ENCODE results near the gene RGS9.
"Not testable (repeated sequence)": the region's sequence is repeated elsewhere in the genome, so short reads cannot be mapped to it uniquely, and the experiment has no call there.

Gene RGS9

GRCh38 chr17:65182233-65182632 lies 45.1 kb downstream of the RGS9 start:
- no peak for DNase-seq

GRCh38 chr17:65183736-65184135 lies 46.6 kb downstream of the RGS9 start:
- DNase-seq = no peak

- DNase-seq = no peak
These were observed 47.2 kb downstream of the RGS9 start for GRCh38 chr17:65184235-65184959.

GRCh38 chr17:65185062-65185461 lies 47.9 kb downstream of the RGS9 start:
- DNase-seq = no peak

GRCh38 chr17:65185668-65186382 lies 48.7 kb downstream of the RGS9 start:
- DNase-seq = no peak

GRCh38 chr17:65190467-65191097 lies 53.4 kb downstream of the RGS9 start:
- DNase-seq = no peak

GRCh38 chr17:65191811-65192740 lies 54.9 kb downstream of the RGS9 start:
- no peak for DNase-seq

- DNase-seq = no peak
These were observed 56.1 kb downstream of the RGS9 start for GRCh38 chr17:65193305-65193704.

- DNase-seq = no peak
These were observed 56.6 kb downstream of the RGS9 start for GRCh38 chr17:65193716-65194293.

GRCh38 chr17:65194670-65195334 lies 57.6 kb downstream of the RGS9 start:
- no peak for DNase-seq

GRCh38 chr17:65195716-65196115 lies 58.5 kb downstream of the RGS9 start:
- no peak for DNase-seq

- DNase-seq = no peak
These were observed 59.4 kb downstream of the RGS9 start for GRCh38 chr17:65196617-65197016.

GRCh38 chr17:65197201-65197600 lies 60.0 kb downstream of the RGS9 start:
- DNase-seq = no peak

GRCh38 chr17:65198653-65199382 lies 61.6 kb downstream of the RGS9 start:
- DNase-seq = peak; percentile 51

GRCh38 chr17:65201331-65201730 lies 64.2 kb downstream of the RGS9 start:
- no peak for DNase-seq

GRCh38 chr17:65202844-65203571 lies 65.8 kb downstream of the RGS9 start:
- no peak for DNase-seq

GRCh38 chr17:65204001-65204400 lies 66.8 kb downstream of the RGS9 start:
- DNase-seq = no peak

- no peak for DNase-seq
These were observed 68.5 kb downstream of the RGS9 start for GRCh38 chr17:65205655-65206054.

- not testable (repeated sequence) for DNase-seq
These were observed 70.3 kb downstream of the RGS9 start for GRCh38 chr17:65207448-65207847.

GRCh38 chr17:65208717-65209116 lies 71.5 kb downstream of the RGS9 start:
- DNase-seq = no peak

Data from right kidney (tissue), 1 donor.